SH-SY5Y (cell line): ENCODE results near the gene TIMM50.

ENCODE experiments used
- GATA2 ChIP-seq: IDR thresholded peaks from 2 replicates; pipeline ENCODE4 v1.6.1; 2011; ENCODE audit warnings: mild to moderate bottlenecking, low read depth, low read length
- GATA3 ChIP-seq: IDR thresholded peaks from 2 replicates; pipeline ENCODE4 v1.6.1; 2011; ENCODE audit warnings: low read depth, mild to moderate bottlenecking, low read length, moderate library complexity

- TF ChIP-seq GATA2 (no peak), GATA3 (no peak)
These were observed 32.4 kb upstream of the TIMM50 start for GRCh38 chr19:39448271-39448670.
